HCT116 (cell line): ENCODE results near the gene ESCO1. TPM values are rescaled to one million over a fixed set of nuclear protein-coding genes. Genes with fewer than 3 reads are reported as not detected.

ENCODE experiments used
- ATAC-seq: fragments of 200-7000 bp; cut with Tn5 transposase; 2 replicates; pipeline ENCODE4 v1.9.1; 2020; ENCODE audit warnings: mild to moderate bottlenecking, moderate library complexity
- BruUV-seq: library from RNA; stranded (reverse); fragments of 400-500 nt; replicated peaks from 2 replicates; lab custom pipeline; 2021; lab: Mats Ljungman, UMichigan
- CTCF ChIA-PET: fragments of 300-600 bp; sonication (Branson Sonifier 250); formaldehyde crosslinking; loops from one replicate; lab custom pipeline; 2021; ENCODE audit warnings: antibody characterized with exemption; lab: Charles Lee
- POLR2A ChIA-PET: fragments of 300-600, 350-600 bp; sonication (Branson Sonifier 250); formaldehyde crosslinking; loops from one replicate; lab custom pipeline; 2021; ENCODE audit warnings: antibody characterized with exemption; lab: Charles Lee
- RAD21 ChIA-PET, 2 experiments: fragments of 300-600 bp; sonication (Branson Sonifier 250); formaldehyde crosslinking; loops; one replicate each; lab custom pipeline; 2023; ENCODE audit warnings: low total read pairs in 2 of 2; ENCODE audit not compliant: uncharacterized antibody in 2 of 2, unreplicated experiment in 2 of 2, low non-redundant PET in 1 of 2; lab: Charles Lee
- DNase-seq: peaks from one replicate; pipeline ENCODE4 v3.0.0-alpha.2; 2010; ENCODE audit warnings: low read depth, low spot score
- H2AFZ ChIP-seq: fragments of 200-600 bp; shearing (Covaris generic), sonication (generic); 2 replicates; pipeline ENCODE4 v1.6.1; 2017; ENCODE audit warnings: low read depth, mixed run types, mixed read lengths, antibody characterized with exemption, low read length; ENCODE audit not compliant: poor library complexity, severe bottlenecking
- H3K27ac ChIP-seq: 2 replicates; pipeline ENCODE4 v1.5.1; 2012; ENCODE audit warnings: low read depth, low read length
- H3K27me3 ChIP-seq: fragments of 200-600 bp; sonication (generic); 2 replicates; pipeline ENCODE4 v1.6.1; 2016; ENCODE audit warnings: mixed run types, low read length, mixed read lengths; ENCODE audit not compliant: insufficient read depth
- H3K36me3 ChIP-seq, 2 experiments: fragments of 200-500 bp in 1 of 2; fragments of 200-600 bp in 1 of 2; sonication (Bioruptor generic) in 1 of 2; sonication (generic) in 1 of 2; 2 replicates each; pipeline versions ENCODE4 v1.5.1 to v1.6.1; 2014 to 2016; ENCODE audit warnings: low read length in 2 of 2, inconsistent platforms in 1 of 2, mixed read lengths in 1 of 2, mixed run types in 1 of 2; ENCODE audit not compliant: insufficient read depth in 2 of 2, control insufficient read depth in 1 of 2
- H3K4me1 ChIP-seq, 2 experiments: fragments of 200-600 bp in 1 of 2; sonication (generic) in 1 of 2; 2 replicates each; pipeline versions ENCODE4 v1.5.1 to v1.6.1; 2012 to 2017; ENCODE audit warnings: low read length in 2 of 2, inconsistent platforms in 1 of 2, mild to moderate bottlenecking in 1 of 2, mixed read lengths in 1 of 2, mixed run types in 1 of 2, moderate library complexity in 1 of 2; ENCODE audit not compliant: insufficient read depth in 2 of 2, control insufficient read depth in 1 of 2
- H3K4me2 ChIP-seq: fragments of 200-600 bp; sonication (generic); 2 replicates; pipeline ENCODE4 v1.6.1; 2017; ENCODE audit warnings: mixed run types, low read length, mixed read lengths
- H3K4me3 ChIP-seq, 2 experiments: fragments of 200-600 bp in 1 of 2; sonication (generic) in 1 of 2; replicated peaks in 1 of 2; 2 replicates each; pipeline ENCODE4 v1.5.1; 2011 to 2016; ENCODE audit warnings: low read length in 2 of 2, control low read depth in 1 of 2, low read depth in 1 of 2, mild to moderate bottlenecking in 1 of 2, mixed read lengths in 1 of 2, mixed run types in 1 of 2
- H3K79me2 ChIP-seq: fragments of 200-600 bp; sonication (generic); 2 replicates; pipeline ENCODE4 v1.6.1; 2017; ENCODE audit warnings: mild to moderate bottlenecking, mixed run types, low read length, moderate library complexity, mixed read lengths; ENCODE audit not compliant: insufficient read depth
- H3K9ac ChIP-seq: fragments of 200-600 bp; sonication (generic); 2 replicates; pipeline ENCODE4 v1.6.1; 2016; ENCODE audit warnings: low read length, mixed read lengths
- H3K9me2 ChIP-seq: fragments of 200-600 bp; sonication (generic), shearing (Covaris generic); 2 replicates; pipeline ENCODE4 v1.6.1; 2017; ENCODE audit warnings: mixed run types, mild to moderate bottlenecking, moderate library complexity; ENCODE audit not compliant: insufficient read depth
- H3K9me3 ChIP-seq, 2 experiments: fragments of 200-500 bp in 1 of 2; fragments of 200-600 bp in 1 of 2; sonication (Bioruptor generic) in 1 of 2; sonication (generic) in 1 of 2; 2 replicates each; pipeline ENCODE4 v1.6.1; 2014 to 2017; ENCODE audit warnings: low read length in 2 of 2, mixed read lengths in 2 of 2, inconsistent platforms in 1 of 2, low read depth in 1 of 2, mild to moderate bottlenecking in 1 of 2, mixed run types in 1 of 2, moderate library complexity in 1 of 2; ENCODE audit not compliant: control insufficient read depth in 1 of 2, insufficient read depth in 1 of 2
- H4K20me1 ChIP-seq: fragments of 200-600 bp; sonication (generic), shearing (Covaris generic); 2 replicates; pipeline ENCODE4 v1.6.1; 2017; ENCODE audit warnings: mixed run types, mild to moderate bottlenecking, moderate library complexity; ENCODE audit not compliant: insufficient read depth
- ATF3 ChIP-seq: IDR thresholded peaks from 2 replicates; pipeline ENCODE4 v1.6.1; 2012
- CBX3 ChIP-seq: IDR thresholded peaks from 2 replicates; pipeline ENCODE4 v1.6.1; 2012; ENCODE audit warnings: low read depth
- CEBPB ChIP-seq: IDR thresholded peaks from 2 replicates; pipeline ENCODE4 v1.6.1; 2012; ENCODE audit warnings: low read depth
- EGR1 ChIP-seq: IDR thresholded peaks from 2 replicates; pipeline ENCODE4 v1.6.1; 2012; ENCODE audit warnings: low read depth
- ELF1 ChIP-seq: IDR thresholded peaks from 2 replicates; pipeline ENCODE4 v1.6.1; 2012; ENCODE audit warnings: low read depth, borderline replicate concordance
- EZH2 ChIP-seq: fragments of 200-600 bp; sonication (generic); IDR thresholded peaks from 2 replicates; pipeline ENCODE4 v1.6.1; 2017; ENCODE audit warnings: antibody characterized with exemption, mixed run types
- EZH2phosphoT487 ChIP-seq: fragments of 200-600 bp; IDR thresholded peaks from 2 replicates; pipeline ENCODE4 v1.6.1; 2018; ENCODE audit warnings: antibody characterized with exemption, borderline replicate concordance
- FOSL1 ChIP-seq: IDR thresholded peaks from 2 replicates; pipeline ENCODE4 v1.6.1; 2012; ENCODE audit warnings: low read depth
- JUND ChIP-seq: IDR thresholded peaks from 2 replicates; pipeline ENCODE4 v1.6.1; 2012
- POLR2AphosphoS5 ChIP-seq: IDR thresholded peaks from 2 replicates; pipeline ENCODE4 v1.6.1; 2011; ENCODE audit warnings: mild to moderate bottlenecking, low read depth, low read length, moderate library complexity
- RAD21 ChIP-seq: IDR thresholded peaks from 2 replicates; pipeline ENCODE4 v1.6.1; 2012; ENCODE audit warnings: low read depth, mild to moderate bottlenecking
- SIN3A ChIP-seq: IDR thresholded peaks from 2 replicates; pipeline ENCODE4 v1.6.1; 2012; ENCODE audit warnings: low read depth
- SRF ChIP-seq: IDR thresholded peaks from 2 replicates; pipeline ENCODE4 v1.6.1; 2012; ENCODE audit warnings: low read depth
- TCF7L2 ChIP-seq: IDR thresholded peaks from 2 replicates; pipeline ENCODE4 v1.7.0; 2011; ENCODE audit warnings: borderline replicate concordance, inconsistent platforms; ENCODE audit not compliant: insufficient read depth, insufficient read length; ENCODE audit errors: extremely low read depth
- ZFX ChIP-seq: fragments of 450-650 bp; IDR thresholded peaks from 2 replicates; pipeline ENCODE4 v1.6.1; 2017
- ZNF274 ChIP-seq: fragments of 200-500 bp; sonication (Bioruptor generic); IDR thresholded peaks from 2 replicates; pipeline ENCODE4 v1.6.1; 2014; ENCODE audit warnings: mild to moderate bottlenecking, low read depth, low read length, inconsistent platforms
- intact Hi-C: fragments of 100-400 bp; cut with micrococcal nuclease; formaldehyde crosslinking; loops from 2 replicates; pipeline ENCODE4 v1.10.0; 2022
- total RNA-seq: library from RNA; stranded (reverse); gene quantifications from one replicate; pipeline ENCODE4 v1.2.1, GENCODE V29; 2021; ENCODE audit not compliant: unreplicated experiment

Gene ESCO1
- total RNA-seq, 1 experiment from 2014 or later = 19.6 TPM

GRCh38 chr18:21550510-21550970 is 50.0 kb downstream of the ESCO1 start:
- Histone ChIP-seq H4K20me1 (no peaks in the 10 kb centered on the region), H2AFZ (no peak overlapping the region), H3K9me3 (no peaks in the 10 kb centered on the region), H3K4me1 (no peaks in the 10 kb centered on the region), H3K27me3 (no peaks in the 10 kb centered on the region), H3K9me2 (no peaks in the 10 kb centered on the region), H3K9ac (no peak overlapping the region), H3K27ac (no peak overlapping the region), H3K4me2 (no peak overlapping the region), H3K4me3 (no peak overlapping the region), H3K36me3 (peaks cover 0 to 4% of the 10 kb centered on the region in 2 experiments; a peak in 3 of 4 replicates), H3K79me2 (peaks cover 10% of the 10 kb centered on the region; the same call in 1 of the 2 replicates)
- TF ChIP-seq EZH2 = no peak
- TF ChIP-seq ATF3 = no peak
- TF ChIP-seq ZFX = no peak
- TF ChIP-seq SRF = no peak
- no peak for TF ChIP-seq JUND
- TF ChIP-seq TCF7L2 = no peak
- TF ChIP-seq ELF1 = no peak
- TF ChIP-seq EZH2phosphoT487 = no peak
- no peak for TF ChIP-seq SIN3A
- no peak for TF ChIP-seq CBX3
- TF ChIP-seq ZNF274 = no peak
- no peak for TF ChIP-seq CEBPB
- TF ChIP-seq RAD21 = no peak
- TF ChIP-seq FOSL1 = no peak
- no peak for TF ChIP-seq POLR2AphosphoS5
- no peak for TF ChIP-seq EGR1
- CTCF ChIA-PET = no interaction called here
- no peak for ATAC-seq
- no peak for DNase-seq
- no TSS peak for BruUV-seq
- RAD21 ChIA-PET = no interaction called here
- intact Hi-C loops = no loop called here
- POLR2A ChIA-PET = no interaction called here
